Adrenal gland (tissue), 12 donors: ENCODE results near the gene ABHD16A. TPM values are rescaled to one million over a fixed set of nuclear protein-coding genes. Genes with fewer than 3 reads are reported as not detected.

Experiments used
- DNase-seq, 7 donors: peaks; one replicate each; pipeline ENCODE4 v3.0.0-alpha.2; 2019 to 2020
- H3K27ac ChIP-seq, 5 donors: fragments of 200-600 bp; sonication (generic) in 4 of 5; 1 replicate in 3 of 5; 2 replicates in 2 of 5; pipeline versions ENCODE4 v1.5.1 to v1.8.0; 2016 to 2020; ENCODE audit warnings: mild to moderate bottlenecking in 1 of 5
- H3K27me3 ChIP-seq: fragments of 200-600 bp; 2 replicates; pipeline ENCODE4 v1.8.0; 2021
- H3K36me3 ChIP-seq, 2 donors: fragments of 200-600 bp; replicated peaks in 1 of 2; 1 replicate in 1 of 2; 2 replicates in 1 of 2; pipeline versions ENCODE4 v1.5.1 to v1.8.0; 2018 to 2022
- H3K4me1 ChIP-seq, 2 donors: fragments of 200-600 bp; replicated peaks in 1 of 2; 1 replicate in 1 of 2; 2 replicates in 1 of 2; pipeline versions ENCODE4 v1.5.1 to v1.8.0; 2018 to 2021
- H3K4me3 ChIP-seq, 4 donors: fragments of 200-600 bp; sonication (generic) in 3 of 4; one replicate each; pipeline ENCODE4 v1.5.1; 2016 to 2018
- H3K9me3 ChIP-seq, 3 donors: fragments of 200-600 bp; sonication (generic) in 1 of 3; replicated peaks in 1 of 3; 1 replicate in 2 of 3; 2 replicates in 1 of 3; pipeline versions ENCODE4 v1.5.1 to v1.8.0; 2016 to 2021
- CTCF ChIP-seq, 6 experiments: fragments of 450-650 bp in 4 of 6; fragments of 200-600 bp in 2 of 6; sonication (generic) in 1 of 6; IDR thresholded peaks; 1 replicate in 5 of 6; 2 replicates in 1 of 6; pipeline versions ENCODE4 v1.5.1 to v1.8.0; 2016 to 2021; ENCODE audit warnings: antibody characterized with exemption in 6 of 6, mild to moderate bottlenecking in 2 of 6, moderate library complexity in 1 of 6
- POLR2A ChIP-seq, 2 donors: fragments of 450-650 bp; IDR thresholded peaks; one replicate each; pipeline ENCODE4 v1.6.1; 2017; ENCODE audit warnings: antibody characterized with exemption in 2 of 2, mild to moderate bottlenecking in 2 of 2, moderate library complexity in 1 of 2
- WGBS, 4 donors: extraction: QIAGEN DNeasy Blood & Tissue Kit in 2 of 4; methylation state at CpG; one replicate each; pipeline versions ENCODE4 v1.1.5 to v1.1.7; 2013 to 2017; 5-methylcytosine and 5-hydroxymethylcytosine counted together
- intact Hi-C, 2 donors: fragments of 100-400 bp; cut with DNase I; formaldehyde crosslinking; loops; one replicate each; pipeline versions ENCODE4 v1.14.1 to v1.15.0; 2022 to 2023
- polyA plus RNA-seq, 3 donors: library from polyadenylated mRNA; stranded (reverse); fragments of 200-250 nt in 2 of 3; fragments of 350-450 nt in 1 of 3; fragmentation: Illumina TruSeq in 1 of 3; extraction: RNeasy Lipid Tissue Mini Kit (QIAGEN cat#74804) in 1 of 3; gene quantifications; one replicate each; pipeline ENCODE4 v1.2.3, GENCODE V29; 2013 to 2014
- total RNA-seq, 9 donors: library from RNA; depleted of rRNA in 4 of 9; stranded (reverse); fragments of >200 nt in 4 of 9; fragments of 120-200 nt in 1 of 9; fragmentation: NEBNext Ultra II Directional in 1 of 9; extraction: Animal tissue kit (Norgen Biotek cat#: 25700) in 1 of 9; gene quantifications; one replicate each; pipeline versions ENCODE4 v1.1.0 to v1.2.4, GENCODE V29; 2013 to 2023
- donor health status: healthy with polysubstance abuse.
- donor health status: Bipolar disorder and iron deficiency.
- donor health status: DM: yes; HTN: yes; CAD: no.
- donor health status: DM: no; HTN: no; CAD: no.
- donor health status: DM: no; HTN: no; CAD: no.
- donor health status: DM: yes; HTN: yes; CAD: no.

The ABHD16A gene
- total and polyA plus RNA-seq, 12 donors: 38.7 to 73.1 (median 58.1) TPM

- DNase-seq: no peak
- 93 to 95% (median 94%) methylated on average over 8 of the region's 8 CpGs for WGBS, 4 donors
- Histone ChIP-seq H3K27ac (no peak overlapping the region), H3K9me3 (no peaks in the 10 kb centered on the region), H3K27me3 (no peaks in the 10 kb centered on the region), H3K36me3 (no peaks in the 10 kb centered on the region), H3K4me3 (no peak overlapping the region), H3K4me1 (no peaks in the 10 kb centered on the region)
- intact Hi-C loops: no loop called here
- TF ChIP-seq POLR2A (IDR thresholded peaks at IDR 0.05): no peak
- TF ChIP-seq CTCF (IDR thresholded peaks at IDR 0.05): no peak
Observed at GRCh38 chr6:31749301-31750036, 46.3 kb upstream of the ABHD16A start.

DNA sequence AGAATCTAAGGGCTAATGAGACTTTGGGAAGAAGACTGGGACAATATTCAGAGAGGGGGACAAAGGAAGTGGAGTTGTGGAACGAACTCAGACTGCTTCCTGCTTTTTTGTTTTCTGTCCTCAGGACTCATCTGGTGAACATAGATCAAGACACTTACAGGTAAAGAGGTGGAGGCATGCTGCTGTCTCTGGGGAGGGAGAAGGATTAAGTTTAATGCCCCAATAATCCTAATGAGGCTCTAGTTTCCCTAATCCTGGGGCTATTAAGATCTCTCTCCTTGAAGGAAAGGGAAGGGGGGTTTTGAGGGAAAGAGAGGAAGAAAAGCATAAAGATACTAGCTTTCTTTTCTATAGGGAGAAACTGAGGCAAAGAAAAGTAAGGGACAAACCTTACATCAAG lies 41.3 kb upstream of the ABHD16A start:
- H3K36me3 ChIP-seq: no peaks in the 10 kb centered on the region
- intact Hi-C loops: no loop called here

GRCh38 chr6:31742894-31743293 lies 39.8 kb upstream of the ABHD16A start:
- Histone ChIP-seq H3K9me3 (no peaks in the 10 kb centered on the region), H3K4me1 (peaks cover 10 to 24% of the 10 kb centered on the region in 2 donors), H3K36me3 (no peaks in the 10 kb centered on the region), H3K27me3 (no peaks in the 10 kb centered on the region), H3K4me3 (no peak overlapping the region), H3K27ac (no peak overlapping the region)
- 91 to 95% (median 94%) methylated on average over 3 of the region's 3 CpGs for WGBS, 4 donors
- DNase-seq: no peak
- intact Hi-C loops: no loop called here
- TF ChIP-seq CTCF (IDR thresholded peaks at IDR 0.05): no peak
- no peak for TF ChIP-seq POLR2A (IDR thresholded peaks at IDR 0.05)

More for the DNA sequence above, 41.3 kb upstream of the ABHD16A start:
- Histone ChIP-seq H3K27me3 (no peaks in the 10 kb centered on the region), H3K27ac (no peak overlapping the region), H3K4me1 (peaks cover 6 to 12% of the 10 kb centered on the region in 2 donors), H3K4me3 (no peak overlapping the region), H3K9me3 (no peaks in the 10 kb centered on the region)
- DNase-seq: no peak
- TF ChIP-seq POLR2A (IDR thresholded peaks at IDR 0.05): no peak
- no peak for TF ChIP-seq CTCF (IDR thresholded peaks at IDR 0.05)
- WGBS, 4 donors: 53 to 92% (median 72%) methylated on average over 1 of the region's 1 CpG

DNA sequence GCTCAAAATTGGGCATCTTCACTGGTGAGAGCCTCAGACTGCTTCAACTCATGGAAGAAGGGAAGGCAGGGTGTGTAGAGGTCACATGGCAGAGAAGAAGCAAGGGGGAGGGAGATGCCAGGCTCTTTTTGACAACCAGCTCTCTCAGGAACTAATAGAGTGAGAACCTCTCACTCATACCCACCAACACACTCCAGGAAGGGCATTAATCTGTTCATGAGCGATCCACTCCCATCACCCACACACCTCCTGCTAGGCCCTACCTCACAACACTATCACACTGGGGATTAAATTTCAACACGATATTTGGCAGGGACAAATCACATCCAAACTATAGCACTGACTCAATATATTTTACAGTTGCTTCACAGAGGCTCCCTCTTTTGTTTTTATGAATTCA lies 38.7 kb upstream of the ABHD16A start:
- Histone ChIP-seq H3K27ac (no peak overlapping the region), H3K27me3 (no peaks in the 10 kb centered on the region), H3K4me3 (no peak overlapping the region), H3K4me1 (peaks cover 10 to 35% of the 10 kb centered on the region in 2 donors), H3K36me3 (no peaks in the 10 kb centered on the region), H3K9me3 (no peaks in the 10 kb centered on the region)
- DNase-seq: no peak
- TF ChIP-seq POLR2A (IDR thresholded peaks at IDR 0.05): no peak
- WGBS, 4 donors: 89 to 96% (median 91%) methylated on average over 2 of the region's 2 CpGs
- intact Hi-C loops: no loop called here
